Colonic mucosa (tissue), 4 donors: ENCODE data around the gene PDE6H. TPM values are rescaled to one million over a fixed set of nuclear protein-coding genes. Genes with fewer than 3 reads are reported as not detected.

Source experiments
- DNase-seq: peaks from one replicate; pipeline ENCODE4 v3.0.0-alpha.2; 2020
- H3K27ac ChIP-seq: fragments of 200-600 bp; one replicate; pipeline ENCODE4 v1.8.0; 2021
- H3K27me3 ChIP-seq: fragments of 200-600 bp; one replicate; pipeline ENCODE4 v1.8.0; 2021
- H3K36me3 ChIP-seq: fragments of 200-600 bp; one replicate; pipeline ENCODE4 v1.8.0; 2021
- H3K4me1 ChIP-seq: fragments of 200-600 bp; one replicate; pipeline ENCODE4 v1.8.0; 2021; ENCODE audit warnings: mild to moderate bottlenecking
- H3K4me3 ChIP-seq: fragments of 200-600 bp; one replicate; pipeline ENCODE4 v1.8.0; 2021
- H3K9ac ChIP-seq, 2 donors: one replicate each; pipeline ENCODE4 v1.7.0; 2013; ENCODE audit warnings: control low read depth in 2 of 2, low read depth in 2 of 2, low read length in 2 of 2
- H3K9me3 ChIP-seq: fragments of 200-600 bp; one replicate; pipeline ENCODE4 v1.8.0; 2021
- CTCF ChIP-seq: fragments of 200-600 bp; IDR thresholded peaks from one replicate; pipeline ENCODE4 v1.8.0; 2022; ENCODE audit warnings: antibody characterized with exemption, mild to moderate bottlenecking
- intact Hi-C: fragments of 100-400 bp; cut with DNase I; formaldehyde crosslinking; loops from one replicate; pipeline ENCODE4 v1.14.1; 2022
- total RNA-seq, 2 donors: library from RNA; stranded (reverse); fragmentation: NEBNext Ultra II Directional in 1 of 2; extraction: Animal tissue kit (Norgen Biotek cat#: 25700) in 1 of 2; gene quantifications; one replicate each; pipeline ENCODE4 v1.2.1, GENCODE V29; 2021
- donor health status: healthy.
- donor health status: DM: no; HTN: no; CAD: no.
- donor health status: DM: no; HTN: no; CAD: no.

Gene PDE6H
- total RNA-seq, 2 donors from 2014 or later, result not detected

GRCh38 chr12:14974633-14975032, 1.8 kb downstream of the PDE6H start:
- intact Hi-C loops, result no loop called here
- Histone ChIP-seq H3K9me3 (no peaks in the 10 kb centered on the region), H3K27me3 (no peaks in the 10 kb centered on the region), H3K4me3 (no peak overlapping the region), H3K36me3 (no peaks in the 10 kb centered on the region), H3K9ac (no peak overlapping the region), H3K27ac (no peak overlapping the region), H3K4me1 (no peaks in the 10 kb centered on the region)
- DNase-seq, result no peak
- no peak for TF ChIP-seq CTCF

GRCh38 chr12:14975457-14975856, 2.6 kb downstream of the PDE6H start:
- H3K27me3 ChIP-seq, result no peaks in the 10 kb centered on the region
- no peaks in the 10 kb centered on the region for H3K4me1 ChIP-seq
- H3K9me3 ChIP-seq, result no peaks in the 10 kb centered on the region
- H3K9ac ChIP-seq, result no peak overlapping the region
- H3K27ac ChIP-seq, result no peak overlapping the region
- no peak for DNase-seq
- no peak for TF ChIP-seq CTCF
- no peak overlapping the region for H3K4me3 ChIP-seq
- intact Hi-C loops, result no loop called here
- no peaks in the 10 kb centered on the region for H3K36me3 ChIP-seq

- Histone ChIP-seq H3K4me3 (no peak overlapping the region), H3K27ac (no peak overlapping the region), H3K27me3 (no peaks in the 10 kb centered on the region), H3K36me3 (no peaks in the 10 kb centered on the region), H3K4me1 (no peaks in the 10 kb centered on the region), H3K9ac (no peak overlapping the region), H3K9me3 (no peaks in the 10 kb centered on the region)
- no peak for TF ChIP-seq CTCF
- intact Hi-C loops, result no loop called here
- no peak for DNase-seq
These were observed 3.8 kb downstream of the PDE6H start for GRCh38 chr12:14976658-14977057.

- H3K27ac ChIP-seq, result no peak overlapping the region
- H3K36me3 ChIP-seq, result no peaks in the 10 kb centered on the region
- H3K4me3 ChIP-seq, result no peak overlapping the region
- TF ChIP-seq CTCF, result no peak
- no peak for DNase-seq
- intact Hi-C loops, result no loop called here
- H3K9ac ChIP-seq, result no peak overlapping the region
- H3K9me3 ChIP-seq, result no peaks in the 10 kb centered on the region
- H3K4me1 ChIP-seq, result no peaks in the 10 kb centered on the region
- no peaks in the 10 kb centered on the region for H3K27me3 ChIP-seq
These were observed 6.6 kb downstream of the PDE6H start for GRCh38 chr12:14979468-14979867.

- Histone ChIP-seq H3K4me3 (no peak overlapping the region), H3K4me1 (no peaks in the 10 kb centered on the region), H3K36me3 (no peaks in the 10 kb centered on the region), H3K9me3 (no peaks in the 10 kb centered on the region), H3K27ac (no peak overlapping the region), H3K9ac (no peak overlapping the region), H3K27me3 (no peaks in the 10 kb centered on the region)
- TF ChIP-seq CTCF, result no peak
- DNase-seq, result no peak
- intact Hi-C loops, result no loop called here
These were observed 8.2 kb downstream of the PDE6H start for GRCh38 chr12:14981049-14981448.

GRCh38 chr12:14982562-14982961, 9.7 kb downstream of the PDE6H start:
- intact Hi-C loops, result no loop called here
- Histone ChIP-seq H3K27ac (no peak overlapping the region), H3K9me3 (no peaks in the 10 kb centered on the region), H3K36me3 (no peaks in the 10 kb centered on the region), H3K4me1 (no peaks in the 10 kb centered on the region), H3K27me3 (no peaks in the 10 kb centered on the region), H3K4me3 (no peak overlapping the region), H3K9ac (no peak overlapping the region)
- no peak for TF ChIP-seq CTCF
- DNase-seq, result no peak
